WTC11 (cell line): ENCODE data around the gene COLQ. TPM values are rescaled to one million over a fixed set of nuclear protein-coding genes. Genes with fewer than 3 reads are reported as not detected.

ENCODE experiments used
- ATAC-seq: fragments of 200-7000 bp; cut with Tn5 transposase; 2 replicates; pipeline ENCODE4 v1.10.0; 2021; ENCODE audit warnings: mild to moderate bottlenecking, moderate library complexity
- CTCF ChIA-PET: fragments of 300-600 bp; sonication (Branson Sonifier 250); formaldehyde crosslinking; loops from one replicate; lab custom pipeline; 2021; ENCODE audit warnings: antibody characterized with exemption; lab: Charles Lee
- POLR2A ChIA-PET: fragments of 350-600 bp; sonication (Branson Sonifier 250); formaldehyde crosslinking; loops from one replicate; lab custom pipeline; 2021; ENCODE audit warnings: antibody characterized with exemption; lab: Charles Lee
- DNase-seq: peaks from one replicate; pipeline ENCODE4 v3.0.0; 2021; ENCODE audit warnings: low spot score
- H3K27ac Mint-ChIP-seq: 2 replicates; pipeline ENCODE4 v1.8.0; 2021; ENCODE audit warnings: mixed read lengths
- H3K27me3 Mint-ChIP-seq: 2 replicates; pipeline ENCODE4 v1.8.0; 2021; ENCODE audit warnings: low read depth, mild to moderate bottlenecking, moderate library complexity, mixed read lengths
- H3K36me3 Mint-ChIP-seq: 2 replicates; pipeline ENCODE4 v1.8.0; 2021; ENCODE audit warnings: mixed read lengths
- H3K4me1 Mint-ChIP-seq: 2 replicates; pipeline ENCODE4 v1.8.0; 2022; ENCODE audit warnings: mixed read lengths
- H3K4me3 Mint-ChIP-seq: 2 replicates; pipeline ENCODE4 v1.8.0; 2021; ENCODE audit warnings: mild to moderate bottlenecking, moderate library complexity, mixed read lengths
- H3K9me3 Mint-ChIP-seq: 2 replicates; pipeline ENCODE4 v1.8.0; 2021; ENCODE audit warnings: mixed read lengths
- AR ChIP-seq: fragments of 250-450 bp; sonication (Bioruptor Pico); IDR thresholded peaks from 2 replicates; pipeline ENCODE4 v1.9.0; 2021; ENCODE audit warnings: mild to moderate bottlenecking
- CREB1 ChIP-seq: sonication (generic); formaldehyde crosslinking; IDR thresholded peaks from 2 replicates; pipeline ENCODE4 v1.8.0; 2023; ENCODE audit warnings: mild to moderate bottlenecking, missing genetic modification reagents
- E2F5 ChIP-seq: sonication (generic); formaldehyde crosslinking; IDR thresholded peaks from 2 replicates; pipeline ENCODE4 v1.8.1; 2022; ENCODE audit warnings: mild to moderate bottlenecking, moderate library complexity, missing genetic modification reagents
- ERG ChIP-seq: fragments of 250-450 bp; sonication (Bioruptor Pico); IDR thresholded peaks from 2 replicates; pipeline ENCODE4 v1.8.0; 2021; ENCODE audit warnings: mild to moderate bottlenecking
- FOXJ3 ChIP-seq: sonication (generic); formaldehyde crosslinking; IDR thresholded peaks from 2 replicates; pipeline ENCODE4 v1.9.0; 2021; ENCODE audit warnings: missing genetic modification reagents, mild to moderate bottlenecking, borderline replicate concordance
- FOXP4 ChIP-seq: sonication (generic); formaldehyde crosslinking; IDR thresholded peaks from 2 replicates; pipeline ENCODE4 v1.8.0; 2022; ENCODE audit warnings: mild to moderate bottlenecking, missing genetic modification reagents
- IRF2 ChIP-seq: sonication (generic); formaldehyde crosslinking; IDR thresholded peaks from 2 replicates; pipeline ENCODE4 v1.8.0; 2022; ENCODE audit warnings: low read depth, missing genetic modification reagents, borderline replicate concordance
- JUN ChIP-seq: sonication (generic); formaldehyde crosslinking; IDR thresholded peaks from 2 replicates; pipeline ENCODE4 v1.8.0; 2023; ENCODE audit warnings: mild to moderate bottlenecking, missing genetic modification reagents
- MXD4 ChIP-seq: fragments of 250-450 bp; sonication (Bioruptor Pico); IDR thresholded peaks from 2 replicates; pipeline ENCODE4 v1.8.0; 2021; ENCODE audit warnings: mild to moderate bottlenecking, moderate library complexity, borderline replicate concordance
- MYBL2 ChIP-seq: sonication (generic); formaldehyde crosslinking; IDR thresholded peaks from 2 replicates; pipeline ENCODE4 v1.8.1; 2023; ENCODE audit warnings: mild to moderate bottlenecking, moderate library complexity, missing genetic modification reagents
- NFE2L1 ChIP-seq: sonication (generic); formaldehyde crosslinking; IDR thresholded peaks from 2 replicates; pipeline ENCODE4 v1.8.1; 2023; ENCODE audit warnings: missing genetic modification reagents
- NR1H2 ChIP-seq: sonication (generic); formaldehyde crosslinking; IDR thresholded peaks from 2 replicates; pipeline ENCODE4 v1.9.0; 2021; ENCODE audit warnings: mild to moderate bottlenecking, moderate library complexity, missing genetic modification reagents
- OVOL2 ChIP-seq: fragments of 250-450 bp; sonication (Bioruptor Pico); IDR thresholded peaks from 2 replicates; pipeline ENCODE4 v1.9.0; 2021; ENCODE audit warnings: mild to moderate bottlenecking, borderline replicate concordance
- TCF7 ChIP-seq: sonication (generic); formaldehyde crosslinking; IDR thresholded peaks from 2 replicates; pipeline ENCODE4 v1.8.0; 2022; ENCODE audit warnings: mild to moderate bottlenecking, low read depth, missing genetic modification reagents, moderate library complexity
- ZNF138 ChIP-seq: sonication (generic); formaldehyde crosslinking; conservative IDR thresholded peaks from 2 replicates; pipeline ENCODE4 v1.8.1; 2022; ENCODE audit warnings: mild to moderate bottlenecking, moderate library complexity, missing genetic modification reagents
- ZNF232 ChIP-seq: sonication (generic); formaldehyde crosslinking; IDR thresholded peaks from 2 replicates; pipeline ENCODE4 v1.8.0; 2022; ENCODE audit warnings: mild to moderate bottlenecking, missing genetic modification reagents
- ZNF317 ChIP-seq: sonication (generic); formaldehyde crosslinking; IDR thresholded peaks from 2 replicates; pipeline ENCODE4 v1.8.1; 2023; ENCODE audit warnings: low read depth, mild to moderate bottlenecking, moderate library complexity, missing genetic modification reagents, borderline replicate concordance
- ZNF423 ChIP-seq: fragments of 250-450 bp; sonication (Bioruptor Pico); IDR thresholded peaks from 2 replicates; pipeline ENCODE4 v2.1.2; 2022; ENCODE audit warnings: mild to moderate bottlenecking, moderate library complexity
- ZNF512 ChIP-seq: sonication (generic); formaldehyde crosslinking; IDR thresholded peaks from 2 replicates; pipeline ENCODE4 v1.8.1; 2022; ENCODE audit warnings: missing genetic modification reagents, borderline replicate concordance
- ZSCAN18 ChIP-seq: fragments of 250-450 bp; sonication (Bioruptor Pico); IDR thresholded peaks from 2 replicates; pipeline ENCODE4 v2.1.2; 2022; ENCODE audit warnings: mild to moderate bottlenecking, moderate library complexity
- total RNA-seq: library from RNA; stranded (reverse); gene quantifications from 3 replicates; pipeline ENCODE4 v1.2.3, GENCODE V29; 2021

The COLQ gene
- total RNA-seq, 1 experiment from 2014 or later, result 2.2 TPM

GRCh38 chr3:15511156-15511555 is 10.3 kb downstream of the COLQ start (continued):
- TF ChIP-seq E2F5 (CRISPR knock-in tag), result no peak

GRCh38 chr3:15510493-15510892 is 11.0 kb downstream of the COLQ start:
- CTCF ChIA-PET, result interaction anchor here (1.0 to 2.1 kb wide), 2 partner anchors 16 to 243 kb away, joined by 4 to 7 read pairs; no protein-coding TSS in a partner anchor
- Mint-ChIP-seq H3K9me3 (no peaks in the 10 kb centered on the region), H3K36me3 (no peaks in the 10 kb centered on the region), H3K27me3 (no peaks in the 10 kb centered on the region), H3K27ac (no peak overlapping the region)
- POLR2A ChIA-PET, result no interaction called here
- TF ChIP-seq IRF2 (CRISPR knock-in tag), result no peak
- TF ChIP-seq NR1H2, result no peak
- TF ChIP-seq ZNF232 (CRISPR knock-in tag), result no peak
- TF ChIP-seq NFE2L1 (CRISPR knock-in tag), result no peak
- TF ChIP-seq MXD4 (CRISPR knock-in tag), result no peak
- TF ChIP-seq FOXJ3 (CRISPR knock-in tag), result no peak
- TF ChIP-seq CREB1, result no peak
- no peak for TF ChIP-seq OVOL2
- TF ChIP-seq, all 79 proteins: peak for 0
- ATAC-seq, result peak; percentile 80
- Mint-ChIP-seq H3K4me1 (no peaks in the 10 kb centered on the region), H3K4me3 (no peak overlapping the region)
- no peak for DNase-seq

- Mint-ChIP-seq H3K27ac (no peak overlapping the region), H3K27me3 (no peaks in the 10 kb centered on the region), H3K9me3 (no peaks in the 10 kb centered on the region), H3K4me1 (no peaks in the 10 kb centered on the region), H3K4me3 (no peak overlapping the region), H3K36me3 (no peaks in the 10 kb centered on the region)
- ATAC-seq (no peak), DNase-seq (no peak)
- ChIA-PET CTCF (no interaction called here), POLR2A (no interaction called here)
- no peak for TF ChIP-seq FOXP4 (CRISPR knock-in tag)
- TF ChIP-seq ZNF512, result no peak
- no peak for TF ChIP-seq ZNF138 (CRISPR knock-in tag)
- no peak for TF ChIP-seq ERG (CRISPR knock-in tag)
- no peak for TF ChIP-seq ZSCAN18 (CRISPR knock-in tag)
- TF ChIP-seq AR (CRISPR knock-in tag), result no peak
- TF ChIP-seq ZNF423 (CRISPR knock-in tag), result no peak
- TF ChIP-seq MYBL2, result no peak
- no peak for TF ChIP-seq JUN (CRISPR knock-in tag)
- TF ChIP-seq TCF7 (CRISPR knock-in tag), result no peak
- no peak for TF ChIP-seq ZNF232 (CRISPR knock-in tag)
- TF ChIP-seq ZNF317 (CRISPR knock-in tag), result no peak
- no peak for TF ChIP-seq NFE2L1 (CRISPR knock-in tag)
Measured at GRCh38 chr3:15506571-15506970, 14.9 kb downstream of the COLQ start.
